Lower lobe of right lung (tissue), 2 donors: ENCODE measurements around the gene SLIT1. TPM values are rescaled to one million over a fixed set of nuclear protein-coding genes. Genes with fewer than 3 reads are reported as not detected.

Experiments used
- ATAC-seq, 2 donors: fragments of 200-7000 bp; cut with Tn5 transposase; one replicate each; pipeline ENCODE4 v1.9.1; 2020 to 2022; ENCODE audit warnings: mild to moderate bottlenecking in 2 of 2, moderate library complexity in 2 of 2
- DNase-seq: peaks from one replicate; pipeline ENCODE4 v3.0.0-alpha.2; 2020
- H3K27ac ChIP-seq: fragments of 200-600 bp; one replicate; pipeline ENCODE4 v1.8.0; 2022
- H3K27me3 ChIP-seq: fragments of 200-600 bp; one replicate; pipeline ENCODE4 v1.8.0; 2022; ENCODE audit warnings: low read depth
- H3K36me3 ChIP-seq: fragments of 200-600 bp; one replicate; pipeline ENCODE4 v1.8.0; 2022; ENCODE audit warnings: mild to moderate bottlenecking
- H3K4me1 ChIP-seq: fragments of 200-600 bp; one replicate; pipeline ENCODE4 v1.8.0; 2022
- H3K4me3 ChIP-seq: fragments of 200-600 bp; one replicate; pipeline ENCODE4 v1.8.0; 2022; ENCODE audit warnings: mild to moderate bottlenecking
- H3K9me3 ChIP-seq: fragments of 200-600 bp; one replicate; pipeline ENCODE4 v1.8.0; 2022
- CTCF ChIP-seq: fragments of 200-600 bp; IDR thresholded peaks from one replicate; pipeline ENCODE4 v1.8.0; 2022; ENCODE audit warnings: antibody characterized with exemption, mild to moderate bottlenecking
- intact Hi-C: fragments of 100-400 bp; cut with DNase I; formaldehyde crosslinking; loops from one replicate; pipeline ENCODE4 v1.11.0; 2022
- total RNA-seq: library from RNA; stranded (reverse); fragmentation: NEBNext Ultra II Directional; extraction: Animal tissue kit (Norgen Biotek cat#: 25700); gene quantifications from one replicate; pipeline ENCODE4 v1.2.1, GENCODE V29; 2021
- donor health status: DM: no; HTN: yes; CAD: no; lungs with severe emphysema.

The SLIT1 gene
- total RNA-seq, 1 donor from 2014 or later = 0.41 TPM

DNA sequence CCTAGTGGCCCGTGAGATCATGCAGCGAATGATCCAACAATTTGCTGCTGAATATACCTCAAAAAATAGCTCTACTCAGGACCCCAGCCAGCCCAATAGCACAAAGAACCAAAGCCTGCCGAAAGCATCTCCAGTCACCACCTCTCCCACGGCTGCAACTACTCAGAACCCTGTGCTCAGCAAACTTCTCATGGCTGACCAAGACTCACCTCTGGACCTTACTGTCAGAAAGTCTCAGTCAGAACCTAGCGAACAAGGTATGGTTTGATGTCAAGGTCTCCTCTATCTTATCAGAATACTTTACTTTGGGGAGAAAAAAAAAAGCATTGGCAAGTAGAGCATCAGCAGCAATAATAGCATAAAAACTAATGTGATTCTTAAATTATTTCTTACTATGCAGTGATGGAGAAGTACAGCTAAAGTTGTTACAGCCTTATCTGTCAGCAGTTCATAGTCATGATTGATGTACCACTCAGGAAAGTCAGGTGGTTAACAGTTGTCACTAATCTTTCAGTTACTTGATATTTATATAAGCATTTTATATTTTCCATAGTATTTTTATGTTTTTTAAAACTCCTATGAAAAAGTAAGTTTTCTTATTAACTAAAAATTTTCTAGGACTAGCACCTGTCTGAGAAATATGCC, 236.6 kb downstream of the SLIT1 start:
- DNase-seq (no peak), ATAC-seq (no peak)
- H3K36me3 ChIP-seq = peaks cover 32% of the 10 kb centered on the region
- no peaks in the 10 kb centered on the region for H3K9me3 ChIP-seq
- no peak overlapping the region for H3K4me3 ChIP-seq
- H3K27me3 ChIP-seq = no peaks in the 10 kb centered on the region
- no peaks in the 10 kb centered on the region for H3K4me1 ChIP-seq
- no peak for TF ChIP-seq CTCF
- H3K27ac ChIP-seq = no peak overlapping the region
- intact Hi-C loops = no loop called here

Other genes starting within 250 kb of the SLIT1 start
- gene ARHGAP19, start 106.7 kb upstream of the SLIT1 start, total RNA-seq = 15.4 TPM
- 15.1 TPM for gene FRAT1, start 133.3 kb upstream of the SLIT1 start, total RNA-seq
- gene FRAT2, start 148.8 kb upstream of the SLIT1 start, total RNA-seq = 27.5 TPM
- 24.0 TPM for gene RRP12, start 215.4 kb upstream of the SLIT1 start, total RNA-seq
- 133 TPM for gene PGAM1, start 240.2 kb upstream of the SLIT1 start, total RNA-seq